ENCODE results near the gene IKZF2. TPM values are rescaled to one million over a fixed set of nuclear protein-coding genes. Genes with fewer than 3 reads are reported as not detected.

IKZF2 gene
- total RNA-seq, 1 donor from 2014 or later = 9.0 TPM

DNA sequence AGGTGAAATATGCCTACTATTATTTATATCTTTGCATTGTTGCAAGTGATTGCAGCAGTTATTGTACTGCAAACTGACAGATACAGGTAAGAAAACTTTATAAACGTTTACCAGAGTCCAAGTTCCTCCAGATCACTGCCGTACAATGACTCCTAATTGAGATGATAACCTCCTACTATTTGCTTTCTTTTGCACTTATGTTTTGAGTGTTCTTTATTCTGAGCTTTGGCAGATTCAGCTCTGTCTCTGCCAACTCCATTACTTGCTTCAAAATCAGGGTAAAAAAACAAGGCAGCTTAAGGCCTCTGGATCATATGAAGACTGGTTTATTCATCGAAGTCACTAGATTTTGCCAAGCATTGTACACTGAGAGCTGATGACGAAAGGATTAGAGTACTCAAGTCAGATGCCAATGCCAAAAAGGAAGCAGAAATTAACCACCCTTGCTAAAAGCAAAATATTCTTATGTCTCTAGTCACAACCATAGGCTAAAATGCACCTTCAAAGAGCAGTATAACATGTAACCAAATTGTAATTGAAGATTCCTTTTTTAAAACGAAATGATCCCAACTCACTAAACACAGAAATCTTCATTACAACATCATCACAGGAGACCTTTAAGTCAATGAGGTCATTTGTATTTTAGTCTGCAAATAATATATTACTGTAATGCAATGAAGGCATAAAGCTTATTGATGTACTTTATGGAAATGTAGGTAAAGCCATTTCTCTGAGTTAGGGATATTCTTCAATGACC lies 10.5 kb upstream of the IKZF2 start:
- Histone ChIP-seq H3K27me3 (ENCODE audit: control insufficient read depth, insufficient read depth, low read length) (no peaks in the 10 kb centered on the region), H3K36me3 (ENCODE audit: control insufficient read depth, insufficient read depth, low read length) (no peaks in the 10 kb centered on the region), H3K4me3 (ENCODE audit: low read depth, low read length) (no peak overlapping the region)
- FAIRE-seq (no peak), DNase-seq (ENCODE audit: low read depth) (peak; percentile 53)
- no peak for TF ChIP-seq CTCF (IDR thresholded peaks at IDR 0.05; ENCODE audit: insufficient read depth, low read length, severe bottlenecking)

GRCh38 chr2:213159768-213160167 lies 8.4 kb upstream of the IKZF2 start:
- Histone ChIP-seq H3K36me3 (ENCODE audit: control insufficient read depth, insufficient read depth, low read length) (no peaks in the 10 kb centered on the region), H3K4me3 (ENCODE audit: low read depth, low read length) (no peak overlapping the region), H3K27me3 (ENCODE audit: control insufficient read depth, insufficient read depth, low read length) (no peaks in the 10 kb centered on the region)
- no peak for TF ChIP-seq CTCF (IDR thresholded peaks at IDR 0.05; ENCODE audit: insufficient read depth, low read length, severe bottlenecking)
- no peak for FAIRE-seq
- DNase-seq (ENCODE audit: low read depth) = no peak

GRCh38 chr2:213157242-213157641 lies 5.8 kb upstream of the IKZF2 start:
- Histone ChIP-seq H3K27me3 (ENCODE audit: control insufficient read depth, insufficient read depth, low read length) (no peaks in the 10 kb centered on the region), H3K36me3 (ENCODE audit: control insufficient read depth, insufficient read depth, low read length) (no peaks in the 10 kb centered on the region), H3K4me3 (ENCODE audit: low read depth, low read length) (no peak overlapping the region)
- no peak for DNase-seq (ENCODE audit: low read depth)
- no peak for FAIRE-seq
- no peak for TF ChIP-seq CTCF (IDR thresholded peaks at IDR 0.05; ENCODE audit: insufficient read depth, low read length, severe bottlenecking)

- FAIRE-seq = no peak
- Histone ChIP-seq H3K36me3 (ENCODE audit: control insufficient read depth, insufficient read depth, low read length) (no peaks in the 10 kb centered on the region), H3K27me3 (ENCODE audit: control insufficient read depth, insufficient read depth, low read length) (no peaks in the 10 kb centered on the region), H3K4me3 (ENCODE audit: low read depth, low read length) (no peak overlapping the region)
- no peak for TF ChIP-seq CTCF (IDR thresholded peaks at IDR 0.05; ENCODE audit: insufficient read depth, low read length, severe bottlenecking)
- no peak for DNase-seq (ENCODE audit: low read depth)
Measured at GRCh38 chr2:213156717-213157116, 5.3 kb upstream of the IKZF2 start.

DNA sequence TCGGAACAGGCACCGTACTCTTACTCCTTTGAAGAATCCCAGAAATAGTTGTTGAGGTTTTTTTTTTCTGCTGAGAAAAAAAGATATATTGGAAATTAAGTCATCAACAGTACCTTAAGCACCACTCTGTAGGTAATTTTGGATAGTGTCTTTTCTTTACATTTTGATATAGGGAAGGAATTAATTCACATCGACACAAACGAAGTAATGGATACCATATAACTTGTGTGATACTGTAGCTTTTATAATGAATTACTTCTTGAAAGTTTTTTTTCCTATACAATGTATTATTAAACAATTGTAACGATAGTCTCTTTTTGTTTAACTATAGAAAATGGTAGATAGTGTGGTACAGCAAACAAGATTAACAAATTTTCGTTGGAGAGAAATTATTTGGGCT lies 1.5 kb upstream of the IKZF2 start:
- no peak for DNase-seq (ENCODE audit: low read depth)
- TF ChIP-seq CTCF (IDR thresholded peaks at IDR 0.05; ENCODE audit: insufficient read depth, low read length, severe bottlenecking) = no peak
- no peaks in the 10 kb centered on the region for H3K27me3 ChIP-seq (ENCODE audit: control insufficient read depth, insufficient read depth, low read length)
- no peak for FAIRE-seq
- H3K36me3 ChIP-seq (ENCODE audit: control insufficient read depth, insufficient read depth, low read length) = no peaks in the 10 kb centered on the region
- peak overlapping the region; percentile 86 for H3K4me3 ChIP-seq (ENCODE audit: low read depth, low read length)

Data from bronchial epithelial cell (primary cell).